HepG2 (cell line): ENCODE data around the gene FCRLA. TPM values are rescaled to one million over a fixed set of nuclear protein-coding genes. Genes with fewer than 3 reads are reported as not detected.

Source experiments
- CEBPG ChIP-seq: IDR thresholded peaks from 2 replicates; pipeline ENCODE4 v1.6.1; 2016
- CHCHD3 ChIP-seq: sonication (generic); formaldehyde crosslinking; IDR thresholded peaks from 2 replicates; pipeline ENCODE4 v1.8.0; 2022; ENCODE audit warnings: mild to moderate bottlenecking, missing genetic modification reagents, moderate library complexity
- ESRRA ChIP-seq: sonication (generic); formaldehyde crosslinking; IDR thresholded peaks from 2 replicates; pipeline ENCODE4 v1.5.1; 2020; ENCODE audit warnings: mild to moderate bottlenecking, low read depth, missing genetic modification reagents
- FOXA1 ChIP-seq, 2 experiments: fragments of 450-650 bp in 1 of 2; sonication (generic) in 1 of 2; formaldehyde crosslinking in 1 of 2; IDR thresholded peaks; 2 replicates each; pipeline versions ENCODE4 v1.4.0 to v1.6.1; 2016 to 2020; ENCODE audit warnings: missing genetic modification reagents in 1 of 2
- HNRNPK ChIP-seq: fragments of 200-400 bp; formaldehyde crosslinking; IDR thresholded peaks from 2 replicates; pipeline ENCODE4 v1.6.1; 2018; ENCODE audit warnings: low read length, low read depth, moderate library complexity, mild to moderate bottlenecking; ENCODE audit not compliant: poor library complexity, severe bottlenecking
- HNRNPLL ChIP-seq: fragments of 200-400 bp; formaldehyde crosslinking; IDR thresholded peaks from 2 replicates; pipeline ENCODE4 v1.6.1; 2017; ENCODE audit warnings: mild to moderate bottlenecking, low read depth, low read length; ENCODE audit not compliant: poor library complexity, severe bottlenecking
- MTERF4 ChIP-seq: sonication (generic); formaldehyde crosslinking; IDR thresholded peaks from 2 replicates; pipeline ENCODE4 v1.8.0; 2023; ENCODE audit warnings: mild to moderate bottlenecking, missing genetic modification reagents
- ZBTB43 ChIP-seq: sonication (generic); formaldehyde crosslinking; conservative IDR thresholded peaks from 2 replicates; pipeline ENCODE4 v1.4.0; 2020; ENCODE audit warnings: missing genetic modification reagents
- ZFAT ChIP-seq: sonication (generic); formaldehyde crosslinking; conservative IDR thresholded peaks from 2 replicates; pipeline ENCODE4 v1.8.1; 2023; ENCODE audit warnings: missing genetic modification reagents, inconsistent platforms
- ZNF280B ChIP-seq: sonication (generic); formaldehyde crosslinking; IDR thresholded peaks from 2 replicates; pipeline ENCODE4 v1.5.0; 2020; ENCODE audit warnings: missing genetic modification reagents, mild to moderate bottlenecking, borderline replicate concordance
- ZNF547 ChIP-seq: sonication (generic); formaldehyde crosslinking; IDR thresholded peaks from 2 replicates; pipeline ENCODE4 v1.5.1; 2020; ENCODE audit warnings: mild to moderate bottlenecking, missing genetic modification reagents
- ZNF562 ChIP-seq: sonication (generic); formaldehyde crosslinking; IDR thresholded peaks from 2 replicates; pipeline ENCODE4 v1.8.0; 2022; ENCODE audit warnings: missing genetic modification reagents, borderline replicate concordance
- ZNF569 ChIP-seq: sonication (generic); formaldehyde crosslinking; IDR thresholded peaks from 2 replicates; pipeline ENCODE4 v1.5.0; 2020; ENCODE audit warnings: mild to moderate bottlenecking, missing genetic modification reagents, moderate library complexity, borderline replicate concordance
- ZNF670 ChIP-seq: sonication (generic); formaldehyde crosslinking; IDR thresholded peaks from 2 replicates; pipeline ENCODE4 v1.8.0; 2022; ENCODE audit warnings: mild to moderate bottlenecking, missing genetic modification reagents, borderline replicate concordance
- ZNF674 ChIP-seq: sonication (generic); formaldehyde crosslinking; IDR thresholded peaks from 2 replicates; pipeline ENCODE4 v1.5.0; 2020; ENCODE audit warnings: low read depth, mild to moderate bottlenecking, missing genetic modification reagents
- ZNF704 ChIP-seq: sonication (generic); formaldehyde crosslinking; IDR thresholded peaks from 2 replicates; pipeline ENCODE4 v1.8.1; 2023; ENCODE audit warnings: mild to moderate bottlenecking, inconsistent platforms, moderate library complexity, missing genetic modification reagents, borderline replicate concordance
- ZSCAN9 ChIP-seq: IDR thresholded peaks from 2 replicates; pipeline ENCODE4 v1.6.1; 2016; ENCODE audit warnings: borderline replicate concordance
- polyA plus RNA-seq, 8 experiments: library from polyadenylated mRNA; depleted of rRNA in 3 of 8; stranded (reverse) in 7 of 8; unstranded in 1 of 8; fragments of >200 nt; fragmentation: Illumina TruSeq in 4 of 8; extraction: Trizol in 4 of 8; gene quantifications; 2 replicates each; pipeline versions ENCODE4 v1.2.1 to v1.2.3, GENCODE V29; 2011 to 2016; ENCODE audit warnings: low read depth in 4 of 8, missing spikeins in 1 of 8, mixed read lengths in 1 of 8; ENCODE audit not compliant: insufficient read depth in 1 of 8
- total RNA-seq, 5 experiments: library from RNA; depleted of rRNA; stranded (reverse); fragments of >200 nt; fragmentation: Illumina TruSeq; extraction: Trizol; gene quantifications; 2 replicates each; pipeline ENCODE4 v1.2.3, GENCODE V29; 2016; ENCODE audit warnings: low read depth in 1 of 5
- TF ChIP-seq, protein P1 (sequence below): sonication (generic); formaldehyde crosslinking; IDR thresholded peaks from 2 replicates; pipeline ENCODE4 v1.4.0; 2020; ENCODE audit warnings: mild to moderate bottlenecking, missing genetic modification reagents, borderline replicate concordance

FCRLA gene
- total and polyA plus RNA-seq, 2 of the 13 experiments (the other 11 are each of a cell fraction or from before 2014, with no cell fraction given) = not detected

GRCh38 chr1:161726473-161727255, 19.6 kb downstream of the FCRLA start (continued):
- TF ChIP-seq ZNF704 (no peak), ZSCAN9 (CRISPR knock-in tag) (no peak), ESRRA (CRISPR knock-in tag) (no peak), ZNF547 (CRISPR knock-in tag) (no peak), ZNF562 (CRISPR knock-in tag) (no peak), ZNF280B (CRISPR knock-in tag) (no peak; the same call in 1 of the 2 replicates), ZBTB43 (CRISPR knock-in tag) (no peak), FOXA1 (IDR thresholded peaks at IDR 0.05) (no peak), FOXA1 (CRISPR knock-in tag; IDR thresholded peaks at IDR 0.05) (no peak), ZFAT (no peak), ZNF674 (CRISPR knock-in tag) (no peak), ZNF670 (CRISPR knock-in tag) (no peak), CEBPG (no peak), HNRNPK (peak; percentile 86), CHCHD3 (CRISPR knock-in tag) (0 out of 2 replicates have a peak, but pooled peaks have one; percentile 43), ZNF569 (no peak), MTERF4 (0 out of 2 replicates have a peak, but pooled peaks have one; percentile 60), HNRNPLL (peak; percentile 12)
- TF ChIP-seq, protein P1, sequence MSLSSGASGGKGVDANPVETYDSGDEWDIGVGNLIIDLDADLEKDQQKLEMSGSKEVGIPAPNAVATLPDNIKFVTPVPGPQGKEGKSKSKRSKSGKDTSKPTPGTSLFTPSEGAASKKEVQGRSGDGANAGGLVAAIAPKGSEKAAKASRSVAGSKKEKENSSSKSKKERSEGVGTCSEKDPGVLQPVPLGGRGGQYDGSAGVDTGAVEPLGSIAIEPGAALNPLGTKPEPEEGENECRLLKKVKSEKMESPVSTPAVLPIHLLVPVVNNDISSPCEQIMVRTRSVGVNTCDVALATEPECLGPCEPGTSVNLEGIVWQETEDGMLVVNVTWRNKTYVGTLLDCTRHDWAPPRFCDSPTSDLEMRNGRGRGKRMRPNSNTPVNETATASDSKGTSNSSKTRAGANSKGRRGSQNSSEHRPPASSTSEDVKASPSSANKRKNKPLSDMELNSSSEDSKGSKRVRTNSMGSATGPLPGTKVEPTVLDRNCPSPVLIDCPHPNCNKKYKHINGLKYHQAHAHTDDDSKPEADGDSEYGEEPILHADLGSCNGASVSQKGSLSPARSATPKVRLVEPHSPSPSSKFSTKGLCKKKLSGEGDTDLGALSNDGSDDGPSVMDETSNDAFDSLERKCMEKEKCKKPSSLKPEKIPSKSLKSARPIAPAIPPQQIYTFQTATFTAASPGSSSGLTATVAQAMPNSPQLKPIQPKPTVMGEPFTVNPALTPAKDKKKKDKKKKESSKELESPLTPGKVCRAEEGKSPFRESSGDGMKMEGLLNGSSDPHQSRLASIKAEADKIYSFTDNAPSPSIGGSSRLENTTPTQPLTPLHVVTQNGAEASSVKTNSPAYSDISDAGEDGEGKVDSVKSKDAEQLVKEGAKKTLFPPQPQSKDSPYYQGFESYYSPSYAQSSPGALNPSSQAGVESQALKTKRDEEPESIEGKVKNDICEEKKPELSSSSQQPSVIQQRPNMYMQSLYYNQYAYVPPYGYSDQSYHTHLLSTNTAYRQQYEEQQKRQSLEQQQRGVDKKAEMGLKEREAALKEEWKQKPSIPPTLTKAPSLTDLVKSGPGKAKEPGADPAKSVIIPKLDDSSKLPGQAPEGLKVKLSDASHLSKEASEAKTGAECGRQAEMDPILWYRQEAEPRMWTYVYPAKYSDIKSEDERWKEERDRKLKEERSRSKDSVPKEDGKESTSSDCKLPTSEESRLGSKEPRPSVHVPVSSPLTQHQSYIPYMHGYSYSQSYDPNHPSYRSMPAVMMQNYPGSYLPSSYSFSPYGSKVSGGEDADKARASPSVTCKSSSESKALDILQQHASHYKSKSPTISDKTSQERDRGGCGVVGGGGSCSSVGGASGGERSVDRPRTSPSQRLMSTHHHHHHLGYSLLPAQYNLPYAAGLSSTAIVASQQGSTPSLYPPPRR (CRISPR knock-in tag) = 0 out of 2 replicates have a peak, but pooled peaks have one; percentile 32
